ENCODE measurements around the gene TMEM37. TPM values are rescaled to one million over a fixed set of nuclear protein-coding genes. Genes with fewer than 3 reads are reported as not detected.

TMEM37 gene
- total and polyA plus RNA-seq, 2 donors from 2014 or later: 59.4 to 221 TPM

DNA sequence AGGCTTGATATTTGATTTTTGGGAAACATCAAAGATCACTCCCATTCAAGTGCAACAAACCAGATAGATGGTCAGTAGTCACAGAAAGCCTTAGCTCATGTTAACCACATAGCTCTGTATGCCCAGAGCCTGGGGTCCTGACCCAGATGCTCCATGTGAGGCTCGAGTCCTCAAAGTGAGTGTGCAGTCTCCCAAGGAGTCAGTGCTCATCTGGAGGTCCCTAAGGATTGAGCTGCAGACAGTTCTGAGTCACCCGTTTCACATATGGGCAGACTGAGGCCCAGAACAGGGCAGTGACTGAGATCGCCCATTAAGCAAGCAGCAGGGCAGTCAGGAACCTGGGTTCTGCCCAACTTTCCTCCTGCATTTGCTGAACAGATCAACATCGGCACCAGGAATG lies 9.2 kb downstream of the TMEM37 start:
- H3K27ac ChIP-seq (ENCODE audit: low read depth in 2 of 2, low read length in 2 of 2): peak overlapping the region; percentile 71 to 77
- H3K4me3 ChIP-seq (ENCODE audit: low read length in 3 of 3): no peak overlapping the region
- TF ChIP-seq, protein P1, sequence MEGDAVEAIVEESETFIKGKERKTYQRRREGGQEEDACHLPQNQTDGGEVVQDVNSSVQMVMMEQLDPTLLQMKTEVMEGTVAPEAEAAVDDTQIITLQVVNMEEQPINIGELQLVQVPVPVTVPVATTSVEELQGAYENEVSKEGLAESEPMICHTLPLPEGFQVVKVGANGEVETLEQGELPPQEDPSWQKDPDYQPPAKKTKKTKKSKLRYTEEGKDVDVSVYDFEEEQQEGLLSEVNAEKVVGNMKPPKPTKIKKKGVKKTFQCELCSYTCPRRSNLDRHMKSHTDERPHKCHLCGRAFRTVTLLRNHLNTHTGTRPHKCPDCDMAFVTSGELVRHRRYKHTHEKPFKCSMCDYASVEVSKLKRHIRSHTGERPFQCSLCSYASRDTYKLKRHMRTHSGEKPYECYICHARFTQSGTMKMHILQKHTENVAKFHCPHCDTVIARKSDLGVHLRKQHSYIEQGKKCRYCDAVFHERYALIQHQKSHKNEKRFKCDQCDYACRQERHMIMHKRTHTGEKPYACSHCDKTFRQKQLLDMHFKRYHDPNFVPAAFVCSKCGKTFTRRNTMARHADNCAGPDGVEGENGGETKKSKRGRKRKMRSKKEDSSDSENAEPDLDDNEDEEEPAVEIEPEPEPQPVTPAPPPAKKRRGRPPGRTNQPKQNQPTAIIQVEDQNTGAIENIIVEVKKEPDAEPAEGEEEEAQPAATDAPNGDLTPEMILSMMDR (IDR thresholded peaks at IDR 0.05; ENCODE audit: borderline replicate concordance, extremely low read depth, insufficient read depth): no peak
- intact Hi-C loops (cut with DNase I): no loop called here
- H3K4me1 ChIP-seq (ENCODE audit: control insufficient read depth in 2 of 3, insufficient read depth in 2 of 3, low read depth in 1 of 3, low read length in 3 of 3): peaks cover 0 to 48% (median 34%) of the 10 kb centered on the region in 3 donors
- DNase-seq (no peak), FAIRE-seq (no peak)
- H3K9ac ChIP-seq (ENCODE audit: low read length in 3 of 3): peak overlapping the region in 1 of 3 donors; percentile 1
- H3K9me3 ChIP-seq (ENCODE audit: control insufficient read depth in 2 of 3, insufficient read depth in 1 of 3, low read length in 3 of 3): no peaks in the 10 kb centered on the region
- H3K27me3 ChIP-seq (ENCODE audit: control insufficient read depth, insufficient read depth, low read length): no peaks in the 10 kb centered on the region
- H3K36me3 ChIP-seq (ENCODE audit: control insufficient read depth in 2 of 3, insufficient read depth in 3 of 3, low read length in 3 of 3): peaks cover 0 to 16% (median 3%) of the 10 kb centered on the region in 3 donors

DNA sequence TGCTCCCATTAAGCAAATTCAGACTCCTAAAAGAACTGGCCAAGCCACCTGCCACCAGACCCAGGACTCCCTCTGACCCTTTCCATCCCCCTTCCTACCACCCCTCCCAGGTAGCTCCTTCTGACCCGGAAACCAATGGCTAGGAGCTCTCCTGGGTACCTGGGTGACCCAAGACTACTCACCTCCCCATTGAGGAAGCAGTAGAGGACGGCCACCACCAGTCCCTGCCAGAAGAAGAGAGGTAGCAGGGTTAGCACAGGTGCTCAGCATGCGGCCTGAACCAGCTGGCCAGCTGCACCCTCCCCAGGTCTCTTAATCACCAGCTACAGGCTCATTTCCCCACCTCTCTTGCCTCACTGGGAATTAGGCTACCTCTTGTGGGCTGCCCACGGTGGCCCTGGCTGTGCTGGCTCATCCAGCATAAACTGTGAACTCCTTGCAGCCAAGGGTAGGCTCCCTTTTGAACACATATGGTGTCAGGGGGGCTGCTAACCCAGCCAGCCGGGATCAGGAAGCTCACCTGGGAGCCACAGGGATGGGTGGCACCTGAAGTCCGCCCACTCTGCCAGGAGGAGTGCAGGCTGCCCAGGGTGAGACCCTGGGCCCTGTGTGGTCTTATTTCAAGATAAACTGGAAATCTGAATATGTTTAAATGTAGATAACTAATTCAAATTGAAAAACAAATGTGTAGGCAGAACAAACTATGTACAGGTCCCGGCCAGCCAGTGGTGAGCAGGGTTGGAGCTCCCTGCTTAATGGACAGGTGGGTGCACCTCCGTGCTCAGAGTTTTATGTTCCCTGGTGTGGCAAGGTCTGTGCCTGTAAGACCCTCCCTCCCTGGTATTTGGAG lies 9.9 kb downstream of the TMEM37 start:
- Histone ChIP-seq H3K9me3 (ENCODE audit: control insufficient read depth in 2 of 3, insufficient read depth in 1 of 3, low read length in 3 of 3) (no peaks in the 10 kb centered on the region), H3K4me1 (ENCODE audit: control insufficient read depth in 2 of 3, insufficient read depth in 2 of 3, low read depth in 1 of 3, low read length in 3 of 3) (peaks cover 0 to 46% (median 29%) of the 10 kb centered on the region in 3 donors), H3K27ac (ENCODE audit: low read depth in 2 of 2, low read length in 2 of 2) (peak overlapping the region; percentile 54 to 71), H3K36me3 (ENCODE audit: control insufficient read depth in 2 of 3, insufficient read depth in 3 of 3, low read length in 3 of 3) (peaks cover 0 to 16% (median 3%) of the 10 kb centered on the region in 3 donors), H3K9ac (ENCODE audit: low read length in 3 of 3) (peak overlapping the region in 1 of 3 donors; percentile 16), H3K4me3 (ENCODE audit: low read length in 3 of 3) (no peak overlapping the region), H3K27me3 (ENCODE audit: control insufficient read depth, insufficient read depth, low read length) (no peaks in the 10 kb centered on the region)
- FAIRE-seq: no peak
- DNase-seq: no peak
- intact Hi-C loops (cut with DNase I): no loop called here
- TF ChIP-seq, protein P1 (IDR thresholded peaks at IDR 0.05; ENCODE audit: borderline replicate concordance, extremely low read depth, insufficient read depth): no peak

DNA sequence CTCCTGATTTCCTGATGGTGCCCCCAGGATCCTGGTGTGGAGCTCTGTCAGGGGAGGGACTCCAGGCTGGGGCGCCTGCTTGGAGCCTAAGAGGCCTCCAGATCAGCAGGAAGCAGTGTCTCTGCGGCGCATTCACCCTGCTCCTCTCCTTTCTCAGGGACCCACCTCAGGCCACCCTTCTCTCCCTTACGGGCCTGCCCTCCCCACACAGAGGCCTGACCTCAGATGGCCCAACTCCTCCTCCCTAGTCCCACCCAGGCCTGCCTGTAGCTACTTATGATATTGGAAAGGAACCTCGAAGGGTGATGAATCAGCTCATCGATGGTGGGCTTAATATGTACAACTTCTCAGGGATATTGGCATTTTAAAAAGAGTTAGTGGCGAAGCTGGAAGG lies 10.6 kb downstream of the TMEM37 start:
- Histone ChIP-seq H3K9ac (ENCODE audit: low read length in 3 of 3) (peak overlapping the region in 1 of 3 donors; percentile 16), H3K4me1 (ENCODE audit: control insufficient read depth in 2 of 3, insufficient read depth in 2 of 3, low read depth in 1 of 3, low read length in 3 of 3) (peaks cover 0 to 40% (median 27%) of the 10 kb centered on the region in 3 donors), H3K9me3 (ENCODE audit: control insufficient read depth in 2 of 3, insufficient read depth in 1 of 3, low read length in 3 of 3) (no peaks in the 10 kb centered on the region), H3K27me3 (ENCODE audit: control insufficient read depth, insufficient read depth, low read length) (no peaks in the 10 kb centered on the region), H3K27ac (ENCODE audit: low read depth in 2 of 2, low read length in 2 of 2) (peak overlapping the region; percentile 54 to 71), H3K36me3 (ENCODE audit: control insufficient read depth in 2 of 3, insufficient read depth in 3 of 3, low read length in 3 of 3) (peaks cover 0 to 16% (median 3%) of the 10 kb centered on the region in 3 donors), H3K4me3 (ENCODE audit: low read length in 3 of 3) (no peak overlapping the region)
- intact Hi-C loops (cut with DNase I): no loop called here
- DNase-seq (no peak), FAIRE-seq (no peak)
- TF ChIP-seq, protein P1 (IDR thresholded peaks at IDR 0.05; ENCODE audit: borderline replicate concordance, extremely low read depth, insufficient read depth): no peak

All from kidney (tissue), 14 donors.